Measurements from ENCODE around the gene GON4L. TPM values are rescaled to one million over a fixed set of nuclear protein-coding genes. Genes with fewer than 3 reads are reported as not detected.

GON4L gene
- polyA plus RNA-seq, 1 donor (not counting 4 experiments of a cell fraction or from before 2014, with no cell fraction given): 16.7 TPM

- no peak for FAIRE-seq
Measured at GRCh38 chr1:155856257-155856974, 598 bp downstream of the GON4L start.

DNA sequence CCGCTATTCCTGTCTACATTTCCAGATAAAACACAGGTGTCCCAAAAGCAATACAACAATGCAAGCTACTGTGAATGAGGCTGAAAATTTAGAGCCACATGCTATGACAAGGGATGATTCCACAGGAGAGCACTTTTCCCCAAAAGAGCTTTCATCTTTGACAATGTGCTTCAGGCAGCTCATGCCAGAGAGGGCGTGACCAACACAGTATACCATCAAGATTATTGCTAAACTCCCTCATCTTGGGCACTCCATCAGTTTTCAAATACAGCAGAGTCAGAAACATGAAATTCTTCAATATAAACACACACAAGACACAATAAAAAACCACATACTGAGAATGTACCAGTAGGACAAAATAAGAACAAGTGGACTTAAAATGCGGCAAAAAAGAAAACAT lies 6.7 kb downstream of the GON4L start:
- H3K4me3 ChIP-seq (ENCODE audit: control insufficient read depth in 2 of 3, extremely low read depth in 1 of 3, insufficient read depth in 2 of 3, low read depth in 1 of 3, low read length in 3 of 3): no peak overlapping the region
- H3K9ac ChIP-seq (ENCODE audit: control insufficient read depth, extremely low read depth, insufficient read depth, low read length): no peak overlapping the region
- no peaks in the 10 kb centered on the region for H3K27me3 ChIP-seq (ENCODE audit: control insufficient read depth, extremely low read depth, insufficient read depth, low read length)
- H3K79me2 ChIP-seq (ENCODE audit: control insufficient read depth, insufficient read depth, low read length): peaks cover 66% of the 10 kb centered on the region
- no peak overlapping the region for H3K4me2 ChIP-seq (ENCODE audit: control insufficient read depth, extremely low read depth, insufficient read depth, low read depth, low read length)
- no peaks in the 10 kb centered on the region for H3K9me1 ChIP-seq (ENCODE audit: control insufficient read depth, extremely low read depth, insufficient read depth, low read length)
- no peaks in the 10 kb centered on the region for H3K9me3 ChIP-seq (ENCODE audit: control insufficient read depth, low read depth, low read length)
- H3K27ac ChIP-seq (ENCODE audit: control insufficient read depth, insufficient read depth, low read length): no peak overlapping the region
- H4K20me1 ChIP-seq (ENCODE audit: control insufficient read depth, extremely low read depth, insufficient read depth, low read length): no peaks in the 10 kb centered on the region
- H2AFZ ChIP-seq (ENCODE audit: control insufficient read depth, low read length): no peak overlapping the region
- FAIRE-seq (no peak), DNase-seq (ENCODE audit: low read depth, low spot score) (no peak)
- H3K4me1 ChIP-seq (ENCODE audit: control insufficient read depth, extremely low read depth, insufficient read depth, low read length): no peaks in the 10 kb centered on the region
- H3K36me3 ChIP-seq (ENCODE audit: control insufficient read depth in 2 of 2, extremely low read depth in 1 of 2, insufficient read depth in 2 of 2, low read length in 2 of 2): peaks cover 14 to 15% of the 10 kb centered on the region in 2 experiments
- no peak for TF ChIP-seq EZH2 (IDR thresholded peaks at IDR 0.05; ENCODE audit: low read length)
- TF ChIP-seq, protein P1, sequence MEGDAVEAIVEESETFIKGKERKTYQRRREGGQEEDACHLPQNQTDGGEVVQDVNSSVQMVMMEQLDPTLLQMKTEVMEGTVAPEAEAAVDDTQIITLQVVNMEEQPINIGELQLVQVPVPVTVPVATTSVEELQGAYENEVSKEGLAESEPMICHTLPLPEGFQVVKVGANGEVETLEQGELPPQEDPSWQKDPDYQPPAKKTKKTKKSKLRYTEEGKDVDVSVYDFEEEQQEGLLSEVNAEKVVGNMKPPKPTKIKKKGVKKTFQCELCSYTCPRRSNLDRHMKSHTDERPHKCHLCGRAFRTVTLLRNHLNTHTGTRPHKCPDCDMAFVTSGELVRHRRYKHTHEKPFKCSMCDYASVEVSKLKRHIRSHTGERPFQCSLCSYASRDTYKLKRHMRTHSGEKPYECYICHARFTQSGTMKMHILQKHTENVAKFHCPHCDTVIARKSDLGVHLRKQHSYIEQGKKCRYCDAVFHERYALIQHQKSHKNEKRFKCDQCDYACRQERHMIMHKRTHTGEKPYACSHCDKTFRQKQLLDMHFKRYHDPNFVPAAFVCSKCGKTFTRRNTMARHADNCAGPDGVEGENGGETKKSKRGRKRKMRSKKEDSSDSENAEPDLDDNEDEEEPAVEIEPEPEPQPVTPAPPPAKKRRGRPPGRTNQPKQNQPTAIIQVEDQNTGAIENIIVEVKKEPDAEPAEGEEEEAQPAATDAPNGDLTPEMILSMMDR (optimal IDR thresholded peaks at IDR 0.05 in 1 of 3, IDR thresholded peaks at IDR 0.05 in 1 of 3, conservative IDR thresholded peaks at IDR 0.05 in 1 of 3; ENCODE audit: extremely low read depth in 1 of 3, insufficient read depth in 2 of 3, low read length in 3 of 3): no peak
- dilution Hi-C loops (cut with MboI; ENCODE audit: extremely low pct_ligation_motif_present, low sequenced_read_pairs): no loop called here

More at GRCh38 chr1:155856257-155856974, 598 bp downstream of the GON4L start:
- no peak for DNase-seq (ENCODE audit: low read depth, low spot score)
- peaks cover 14% of the 10 kb centered on the region for H3K27me3 ChIP-seq (ENCODE audit: control insufficient read depth, extremely low read depth, insufficient read depth, low read length)
- H3K79me2 ChIP-seq (ENCODE audit: control insufficient read depth, insufficient read depth, low read length): peaks cover 41% of the 10 kb centered on the region
- peaks cover 11 to 16% of the 10 kb centered on the region in 2 experiments for H3K36me3 ChIP-seq (ENCODE audit: control insufficient read depth in 2 of 2, extremely low read depth in 1 of 2, insufficient read depth in 2 of 2, low read length in 2 of 2)
- H3K4me2 ChIP-seq (ENCODE audit: control insufficient read depth, extremely low read depth, insufficient read depth, low read depth, low read length): peak overlapping the region; percentile 85
- H3K4me3 ChIP-seq (ENCODE audit: control insufficient read depth in 2 of 3, extremely low read depth in 1 of 3, insufficient read depth in 2 of 3, low read depth in 1 of 3, low read length in 3 of 3): peak overlapping the region; percentile 77 to 98 (median 89)
- dilution Hi-C loops (cut with MboI; ENCODE audit: extremely low pct_ligation_motif_present, low sequenced_read_pairs): no loop called here
- TF ChIP-seq, protein P1 (optimal IDR thresholded peaks at IDR 0.05 in 1 of 3, IDR thresholded peaks at IDR 0.05 in 1 of 3, conservative IDR thresholded peaks at IDR 0.05 in 1 of 3; ENCODE audit: extremely low read depth in 1 of 3, insufficient read depth in 2 of 3, low read length in 3 of 3): no peak
- TF ChIP-seq EZH2 (IDR thresholded peaks at IDR 0.05; ENCODE audit: low read length): no peak
- no peaks in the 10 kb centered on the region for H4K20me1 ChIP-seq (ENCODE audit: control insufficient read depth, extremely low read depth, insufficient read depth, low read length)
- H3K9me1 ChIP-seq (ENCODE audit: control insufficient read depth, extremely low read depth, insufficient read depth, low read length): no peaks in the 10 kb centered on the region
- peak overlapping the region; percentile 79 for H3K27ac ChIP-seq (ENCODE audit: control insufficient read depth, insufficient read depth, low read length)
- peak overlapping the region; percentile 100 for H2AFZ ChIP-seq (ENCODE audit: control insufficient read depth, low read length)
- no peaks in the 10 kb centered on the region for H3K9me3 ChIP-seq (ENCODE audit: control insufficient read depth, low read depth, low read length)
- H3K4me1 ChIP-seq (ENCODE audit: control insufficient read depth, extremely low read depth, insufficient read depth, low read length): peaks cover 8% of the 10 kb centered on the region
- H3K9ac ChIP-seq (ENCODE audit: control insufficient read depth, extremely low read depth, insufficient read depth, low read length): peak overlapping the region; percentile 91
